Mesenchymal stem cell (in vitro differentiated cells and primary cell): ENCODE measurements around the gene ARHGEF2.

Experiments used
- DNase-seq: peaks from one replicate; pipeline ENCODE4 v3.0.0-alpha.2; 2013
- H2AFZ ChIP-seq: one replicate; pipeline ENCODE4 v1.6.1; 2013; ENCODE audit warnings: low read depth, mild to moderate bottlenecking, control low read depth, inconsistent platforms, low read length, moderate library complexity
- H2AK5ac ChIP-seq: 2 replicates; pipeline ENCODE4 v1.6.1; 2013; ENCODE audit warnings: low read length, moderate library complexity, mild to moderate bottlenecking, inconsistent platforms; ENCODE audit not compliant: severe bottlenecking
- H2BK120ac ChIP-seq: one replicate; pipeline ENCODE4 v1.6.1; 2013; ENCODE audit warnings: low read depth, mild to moderate bottlenecking, inconsistent platforms, low read length, moderate library complexity
- H2BK12ac ChIP-seq, 2 experiments: one replicate each; pipeline ENCODE4 v1.6.1; 2013; ENCODE audit warnings: inconsistent platforms in 2 of 2, low read length in 2 of 2, mild to moderate bottlenecking in 2 of 2, moderate library complexity in 2 of 2, control low read depth in 1 of 2
- H2BK15ac ChIP-seq: one replicate; pipeline ENCODE4 v1.6.1; 2013; ENCODE audit warnings: mild to moderate bottlenecking, low read depth, inconsistent platforms; ENCODE audit not compliant: poor library complexity, severe bottlenecking
- H2BK5ac ChIP-seq: 2 replicates; pipeline ENCODE4 v1.6.1; 2013; ENCODE audit warnings: low read depth, mild to moderate bottlenecking, low read length, control low read depth, inconsistent platforms; ENCODE audit not compliant: poor library complexity, severe bottlenecking
- H3K14ac ChIP-seq, 2 experiments: one replicate each; pipeline ENCODE4 v1.6.1; 2013; ENCODE audit warnings: inconsistent platforms in 2 of 2, low read length in 2 of 2, control low read depth in 1 of 2, mild to moderate bottlenecking in 1 of 2, moderate library complexity in 1 of 2
- H3K18ac ChIP-seq, 2 experiments: one replicate each; pipeline ENCODE4 v1.6.1; 2013; ENCODE audit warnings: inconsistent platforms in 2 of 2, low read length in 2 of 2, control low read depth in 1 of 2, low read depth in 1 of 2, mild to moderate bottlenecking in 1 of 2
- H3K23ac ChIP-seq, 2 experiments: one replicate each; pipeline ENCODE4 v1.6.1; 2013; ENCODE audit warnings: inconsistent platforms in 2 of 2, low read length in 2 of 2, mild to moderate bottlenecking in 2 of 2, moderate library complexity in 2 of 2, control low read depth in 1 of 2
- H3K27ac ChIP-seq: 2 replicates; pipeline ENCODE4 v1.5.1; 2013; ENCODE audit warnings: mild to moderate bottlenecking, moderate library complexity, low read length, control low read depth, inconsistent platforms; ENCODE audit not compliant: poor library complexity, severe bottlenecking
- H3K27me3 ChIP-seq, 2 experiments: 2 replicates each; pipeline versions ENCODE4 v1.6.1 to v1.7.0; 2013; ENCODE audit warnings: low read length in 2 of 2, mild to moderate bottlenecking in 2 of 2, moderate library complexity in 2 of 2, control low read depth in 1 of 2, inconsistent platforms in 1 of 2; ENCODE audit not compliant: control insufficient read depth in 1 of 2, insufficient read depth in 1 of 2
- H3K36me3 ChIP-seq, 2 experiments: 2 replicates each; pipeline versions ENCODE4 v1.6.1 to v1.7.0; 2013; ENCODE audit warnings: low read length in 2 of 2, control low read depth in 1 of 2, inconsistent platforms in 1 of 2, low read depth in 1 of 2, mild to moderate bottlenecking in 1 of 2; ENCODE audit not compliant: insufficient read depth in 2 of 2, control insufficient read depth in 1 of 2
- H3K4ac ChIP-seq, 2 experiments: one replicate each; pipeline ENCODE4 v1.6.1; 2013; ENCODE audit warnings: inconsistent platforms in 2 of 2, low read length in 2 of 2, mild to moderate bottlenecking in 2 of 2, moderate library complexity in 2 of 2, control low read depth in 1 of 2, low read depth in 1 of 2
- H3K4me1 ChIP-seq: 2 replicates; pipeline ENCODE4 v1.6.1; 2013; ENCODE audit warnings: low read depth, low read length, control low read depth; ENCODE audit not compliant: control insufficient read depth, insufficient read depth
- H3K4me2 ChIP-seq: 2 replicates; pipeline ENCODE4 v1.6.1; 2013; ENCODE audit warnings: low read length, mild to moderate bottlenecking, inconsistent platforms; ENCODE audit not compliant: poor library complexity, severe bottlenecking
- H3K4me3 ChIP-seq, 2 experiments: 2 replicates each; pipeline versions ENCODE4 v1.5.1 to v1.7.0; 2013; ENCODE audit warnings: low read length in 2 of 2, mild to moderate bottlenecking in 2 of 2, control low read depth in 1 of 2, low read depth in 1 of 2; ENCODE audit not compliant: insufficient read depth in 1 of 2
- H3K79me1 ChIP-seq: replicated peaks from 2 replicates; pipeline ENCODE4 v1.6.1; 2013; ENCODE audit warnings: mild to moderate bottlenecking, control low read depth, low read length, inconsistent platforms; ENCODE audit not compliant: poor library complexity, severe bottlenecking
- H3K9ac ChIP-seq: 2 replicates; pipeline ENCODE4 v1.7.0; 2013; ENCODE audit warnings: mild to moderate bottlenecking, low read length, moderate library complexity
- H3K9me3 ChIP-seq: 2 replicates; pipeline ENCODE4 v1.7.0; 2013; ENCODE audit warnings: mild to moderate bottlenecking, low read length; ENCODE audit not compliant: control insufficient read depth
- H4K8ac ChIP-seq: one replicate; pipeline ENCODE4 v1.6.1; 2013; ENCODE audit warnings: inconsistent platforms, mild to moderate bottlenecking, low read length, moderate library complexity
- H4K91ac ChIP-seq: one replicate; pipeline ENCODE4 v1.6.1; 2013; ENCODE audit warnings: mild to moderate bottlenecking, low read length, inconsistent platforms
- WGBS: methylation state at CpG from one replicate; pipeline ENCODE4 v1.1.7; 2013; ENCODE audit warnings: mixed read lengths; 5-methylcytosine and 5-hydroxymethylcytosine counted together

ARHGEF2 gene

DNA sequence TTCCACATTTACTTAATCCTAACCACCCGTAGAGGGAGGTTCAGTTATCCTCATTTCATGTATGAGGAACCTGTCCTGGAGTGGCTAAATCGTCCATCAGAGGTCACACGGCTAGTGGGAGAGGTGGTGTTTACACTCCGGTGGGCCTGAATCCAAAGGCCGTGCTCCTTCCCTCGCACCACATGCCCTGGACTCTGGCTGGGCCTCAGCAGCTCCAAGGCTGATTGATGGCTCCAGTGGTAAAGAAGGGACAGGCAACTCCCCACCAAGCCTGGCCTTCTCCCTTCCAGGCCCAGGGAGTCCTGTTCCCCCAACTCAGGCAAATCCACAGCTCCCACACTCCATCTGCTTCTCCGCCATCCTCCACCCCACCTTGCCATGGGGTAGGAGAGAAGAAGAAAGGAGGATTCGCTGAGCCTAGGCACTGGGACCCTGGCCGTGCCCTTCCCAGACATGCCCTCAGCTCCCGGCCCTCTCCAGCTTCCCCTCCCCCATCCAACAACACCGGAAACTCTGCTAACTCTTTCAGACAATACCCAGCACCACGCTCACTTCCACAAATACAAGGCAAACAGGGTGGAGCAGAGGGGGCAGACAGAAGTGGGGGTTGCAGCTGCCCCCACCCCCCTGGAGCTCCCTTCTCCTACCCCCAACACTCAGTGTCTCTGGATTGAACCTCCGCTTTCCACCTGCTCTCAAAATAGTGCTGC is 10.9 kb downstream of the ARHGEF2 start:
- peak; percentile 20 for DNase-seq
- peak overlapping the region in 1 of 2 experiments; percentile 70 for H2BK12ac ChIP-seq
- peak overlapping the region; percentile 16 for H4K8ac ChIP-seq
- H3K14ac ChIP-seq, result peak overlapping the region in 1 of 2 experiments; percentile 97
- peak overlapping the region; percentile 45 for H2BK120ac ChIP-seq
- H2AFZ ChIP-seq, result no peak overlapping the region
- peak overlapping the region; percentile 15 to 32 for H3K4ac ChIP-seq
- peak overlapping the region; percentile 55 to 79 for H3K18ac ChIP-seq
- no peaks in the 10 kb centered on the region for H3K27me3 ChIP-seq
- peaks cover 40% of the 10 kb centered on the region for H3K4me1 ChIP-seq
- no peaks in the 10 kb centered on the region for H3K9me3 ChIP-seq
- no peak overlapping the region for H2AK5ac ChIP-seq
- no peak overlapping the region for H2BK5ac ChIP-seq
- peak overlapping the region; percentile 57 for H3K9ac ChIP-seq
- H3K27ac ChIP-seq, result no peak overlapping the region
- no peak overlapping the region for H3K4me2 ChIP-seq
- H3K23ac ChIP-seq, result peak overlapping the region in 1 of 2 experiments; percentile 67
- WGBS, result 75% methylated on average over 11 of the region's 13 CpGs
- no peak overlapping the region for H2BK15ac ChIP-seq
- peaks cover 70 to 80% of the 10 kb centered on the region in 2 experiments for H3K36me3 ChIP-seq
- H4K91ac ChIP-seq, result peak overlapping the region; percentile 19
- H3K79me1 ChIP-seq, result peaks cover 20% of the 10 kb centered on the region
- no peak overlapping the region for H3K4me3 ChIP-seq

DNA sequence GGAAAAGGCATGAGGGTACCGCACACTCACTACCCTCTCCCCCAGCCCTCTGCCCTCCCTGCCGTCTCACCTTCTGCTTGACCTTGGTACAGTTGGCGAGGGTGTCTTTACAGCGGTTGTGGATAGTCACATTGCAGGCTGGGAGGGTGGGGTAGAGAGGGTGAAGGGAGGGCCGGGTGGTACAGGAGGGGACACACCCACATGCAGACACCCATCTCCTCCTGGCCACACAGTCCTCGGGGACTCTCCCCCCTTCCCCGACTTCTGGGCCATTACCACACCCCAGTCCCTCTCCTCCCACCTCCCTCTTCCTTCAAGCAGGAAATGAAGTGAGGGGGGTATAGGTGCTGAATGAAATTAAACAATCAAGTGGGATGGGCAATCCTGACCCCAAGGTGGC is 11.6 kb downstream of the ARHGEF2 start:
- Histone ChIP-seq H3K9me3 (no peaks in the 10 kb centered on the region), H3K36me3 (peaks cover 72 to 80% of the 10 kb centered on the region in 2 experiments), H2AFZ (no peak overlapping the region), H3K14ac (no peak overlapping the region), H4K91ac (no peak overlapping the region), H3K18ac (peak overlapping the region in 1 of 2 experiments; percentile 55), H3K4ac (no peak overlapping the region), H3K4me2 (no peak overlapping the region), H3K23ac (no peak overlapping the region), H2BK120ac (no peak overlapping the region), H2BK15ac (no peak overlapping the region), H2AK5ac (no peak overlapping the region), H3K27me3 (no peaks in the 10 kb centered on the region), H3K4me3 (no peak overlapping the region), H3K4me1 (peaks cover 43% of the 10 kb centered on the region), H2BK12ac (no peak overlapping the region), H3K9ac (peak overlapping the region; percentile 57), H3K79me1 (peaks cover 20% of the 10 kb centered on the region), H2BK5ac (no peak overlapping the region), H4K8ac (no peak overlapping the region), H3K27ac (no peak overlapping the region)
- no peak for DNase-seq
- WGBS, result no CpG with 5 or more reads among the region's 7 CpGs

DNA sequence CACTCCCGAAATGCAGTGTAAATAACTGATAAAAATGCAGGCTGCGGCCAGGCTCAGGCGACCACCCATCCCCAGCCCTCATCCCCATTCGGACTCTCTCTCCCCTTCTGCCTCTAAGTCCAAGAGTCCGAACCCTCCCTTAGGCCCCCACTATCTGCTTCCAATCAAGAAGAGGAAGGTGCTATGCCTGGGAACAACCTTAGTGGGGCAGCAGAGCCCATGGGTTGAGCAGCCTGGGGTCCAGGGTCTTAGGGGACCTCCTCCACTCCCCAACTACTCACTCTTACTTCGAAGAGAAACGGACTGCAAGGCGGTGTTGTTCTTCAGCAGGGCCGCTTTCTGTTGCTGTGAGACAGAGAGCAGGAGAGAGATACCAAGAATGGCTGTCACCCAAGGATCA is 12.2 kb downstream of the ARHGEF2 start:
- Histone ChIP-seq H4K91ac (no peak overlapping the region), H3K18ac (peak overlapping the region in 1 of 2 experiments; percentile 6), H3K27ac (no peak overlapping the region), H2BK12ac (no peak overlapping the region), H3K9me3 (no peaks in the 10 kb centered on the region), H3K4me2 (no peak overlapping the region), H2BK15ac (no peak overlapping the region), H3K4me1 (peaks cover 47% of the 10 kb centered on the region), H3K4ac (no peak overlapping the region), H4K8ac (no peak overlapping the region), H2BK5ac (no peak overlapping the region), H3K4me3 (no peak overlapping the region), H3K9ac (no peak overlapping the region), H3K36me3 (peaks cover 78 to 85% of the 10 kb centered on the region in 2 experiments), H3K23ac (no peak overlapping the region), H2AFZ (no peak overlapping the region), H3K79me1 (peaks cover 24% of the 10 kb centered on the region), H2AK5ac (no peak overlapping the region), H3K14ac (no peak overlapping the region), H2BK120ac (no peak overlapping the region), H3K27me3 (no peaks in the 10 kb centered on the region)
- DNase-seq, result no peak
- 96% methylated on average over 9 of the region's 9 CpGs for WGBS

DNA sequence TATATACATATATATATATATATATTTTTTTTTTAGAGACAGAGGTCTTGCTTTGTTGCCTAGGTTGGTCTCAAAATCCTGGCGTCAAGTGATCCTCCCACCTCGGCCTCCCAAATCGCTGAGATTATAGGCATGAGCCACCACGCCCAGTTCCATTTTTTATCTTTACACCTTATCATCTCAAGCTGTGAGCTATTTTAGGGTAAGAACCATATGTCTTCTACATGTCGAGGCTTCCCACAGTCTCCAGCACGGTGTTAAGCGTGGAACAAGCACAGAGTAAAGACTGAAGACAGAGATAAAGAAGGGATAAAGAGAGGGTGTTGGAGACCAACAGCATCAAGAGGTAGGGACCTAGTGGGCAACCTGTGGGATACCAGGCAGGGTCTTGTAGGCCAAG is 14.2 kb downstream of the ARHGEF2 start:
- H2AK5ac ChIP-seq, result no peak overlapping the region
- H3K4ac ChIP-seq, result no peak overlapping the region
- 94% methylated on average over 7 of the region's 7 CpGs for WGBS
- H3K36me3 ChIP-seq, result peaks cover 83 to 94% of the 10 kb centered on the region in 2 experiments
- H2BK120ac ChIP-seq, result no peak overlapping the region
- H3K4me3 ChIP-seq, result no peak overlapping the region
- no peak overlapping the region for H4K8ac ChIP-seq
- H2BK5ac ChIP-seq, result no peak overlapping the region
- no peak overlapping the region for H3K9ac ChIP-seq
- H3K9me3 ChIP-seq, result no peaks in the 10 kb centered on the region
- H3K27ac ChIP-seq, result no peak overlapping the region
- H3K27me3 ChIP-seq, result no peaks in the 10 kb centered on the region
- no peak overlapping the region for H2BK15ac ChIP-seq
- no peak for DNase-seq
- peaks cover 29% of the 10 kb centered on the region for H3K79me1 ChIP-seq
- H3K23ac ChIP-seq, result no peak overlapping the region
- no peak overlapping the region for H2BK12ac ChIP-seq
- H3K14ac ChIP-seq, result no peak overlapping the region
- no peak overlapping the region for H2AFZ ChIP-seq
- H3K4me1 ChIP-seq, result peaks cover 30% of the 10 kb centered on the region
- no peak overlapping the region for H3K18ac ChIP-seq
- H3K4me2 ChIP-seq, result no peak overlapping the region
- H4K91ac ChIP-seq, result no peak overlapping the region
